ENCODE data around the gene AGAP2. TPM values are rescaled to one million over a fixed set of nuclear protein-coding genes. Genes with fewer than 3 reads are reported as not detected.

The AGAP2 gene
- total RNA-seq, 4 donors from 2014 or later = 0.55 to 1.6 (median 1.3) TPM

DNA sequence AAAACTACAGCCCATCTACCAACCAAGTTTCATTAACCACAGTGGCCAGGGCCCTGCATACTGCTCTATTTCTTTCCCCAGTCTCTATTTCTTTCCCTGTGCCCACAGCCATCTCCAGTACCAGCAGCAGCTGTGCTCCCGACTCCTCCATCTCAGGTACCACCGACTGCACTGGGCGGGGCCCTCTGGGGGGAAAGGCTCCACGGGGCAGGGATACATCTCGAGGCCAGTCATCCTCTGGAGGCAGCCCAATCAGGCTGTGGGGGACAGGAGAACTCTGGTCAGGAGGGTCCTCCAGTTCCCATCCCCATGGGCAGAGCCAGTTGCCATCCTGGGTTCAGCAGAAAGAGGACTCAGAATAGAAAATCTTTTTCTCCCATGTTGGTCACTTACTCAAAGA is 10.5 kb upstream of the AGAP2 start:
- intact Hi-C loops (cut with DNase I; ENCODE audit: low total_unique reads) = no loop called here
- WGBS, 2 donors = 91 to 93% methylated on average over 5 of the region's 5 CpGs
- peak in 1 of 2 donors; percentile 85 for DNase-seq (ENCODE audit: low spot score in 2 of 2)
- H3K4me3 ChIP-seq (ENCODE audit: low read depth, poor library complexity, severe bottlenecking) = no peak overlapping the region
- TF ChIP-seq POLR2A (IDR thresholded peaks at IDR 0.05) = no peak
- TF ChIP-seq, protein P1, sequence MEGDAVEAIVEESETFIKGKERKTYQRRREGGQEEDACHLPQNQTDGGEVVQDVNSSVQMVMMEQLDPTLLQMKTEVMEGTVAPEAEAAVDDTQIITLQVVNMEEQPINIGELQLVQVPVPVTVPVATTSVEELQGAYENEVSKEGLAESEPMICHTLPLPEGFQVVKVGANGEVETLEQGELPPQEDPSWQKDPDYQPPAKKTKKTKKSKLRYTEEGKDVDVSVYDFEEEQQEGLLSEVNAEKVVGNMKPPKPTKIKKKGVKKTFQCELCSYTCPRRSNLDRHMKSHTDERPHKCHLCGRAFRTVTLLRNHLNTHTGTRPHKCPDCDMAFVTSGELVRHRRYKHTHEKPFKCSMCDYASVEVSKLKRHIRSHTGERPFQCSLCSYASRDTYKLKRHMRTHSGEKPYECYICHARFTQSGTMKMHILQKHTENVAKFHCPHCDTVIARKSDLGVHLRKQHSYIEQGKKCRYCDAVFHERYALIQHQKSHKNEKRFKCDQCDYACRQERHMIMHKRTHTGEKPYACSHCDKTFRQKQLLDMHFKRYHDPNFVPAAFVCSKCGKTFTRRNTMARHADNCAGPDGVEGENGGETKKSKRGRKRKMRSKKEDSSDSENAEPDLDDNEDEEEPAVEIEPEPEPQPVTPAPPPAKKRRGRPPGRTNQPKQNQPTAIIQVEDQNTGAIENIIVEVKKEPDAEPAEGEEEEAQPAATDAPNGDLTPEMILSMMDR (IDR thresholded peaks at IDR 0.05) = no peak

DNA sequence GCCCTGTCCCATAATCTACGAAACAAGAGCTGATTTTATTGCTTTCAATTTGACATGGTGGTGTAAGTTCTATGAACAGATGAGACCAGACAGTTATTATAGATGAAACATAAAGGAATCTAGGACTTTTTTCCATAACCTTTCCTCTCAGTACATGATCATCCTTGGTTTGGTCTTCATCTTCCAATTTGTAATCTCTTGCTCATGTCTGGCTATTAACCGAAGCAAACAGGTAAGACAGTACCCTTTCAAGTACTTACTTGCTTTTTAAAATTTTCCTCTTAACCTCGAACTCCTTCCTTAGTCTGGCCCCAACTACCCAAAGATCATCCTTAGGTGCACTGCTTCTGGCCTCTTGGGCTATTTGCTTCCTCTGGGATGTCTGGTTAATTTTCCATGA is 7.5 kb upstream of the AGAP2 start:
- intact Hi-C loops (cut with DNase I; ENCODE audit: low total_unique reads) = no loop called here
- DNase-seq (ENCODE audit: low spot score in 2 of 2) = no peak
- no peak overlapping the region for H3K4me3 ChIP-seq (ENCODE audit: low read depth, poor library complexity, severe bottlenecking)
- 72 to 73% methylated on average over 3 of the region's 3 CpGs for WGBS, 2 donors
- TF ChIP-seq, protein P1 (IDR thresholded peaks at IDR 0.05) = no peak
- TF ChIP-seq POLR2A (IDR thresholded peaks at IDR 0.05) = no peak

DNA sequence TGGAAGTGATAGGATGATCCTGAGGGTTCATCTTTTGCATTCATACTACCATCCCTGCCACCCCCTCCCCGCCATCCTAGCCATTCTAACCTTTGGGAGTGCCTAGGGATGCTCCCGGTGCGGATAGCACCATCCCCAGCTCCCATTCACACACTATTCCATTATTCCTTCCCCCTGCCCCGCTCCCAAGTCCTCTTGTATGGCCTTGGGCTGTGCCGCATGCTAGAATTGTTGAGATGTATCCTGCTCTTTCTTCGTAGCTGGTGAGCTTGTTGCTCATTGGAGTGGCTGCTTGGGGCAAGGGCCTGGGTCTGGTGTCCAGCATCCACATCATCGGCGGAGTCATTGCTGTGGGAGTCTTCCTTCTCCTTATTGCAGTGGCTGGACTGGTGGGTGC is 6.9 kb upstream of the AGAP2 start:
- DNase-seq (ENCODE audit: low spot score in 2 of 2) = peak in 1 of 2 donors; percentile 83
- H3K4me3 ChIP-seq (ENCODE audit: low read depth, poor library complexity, severe bottlenecking) = peak overlapping the region; percentile 74
- intact Hi-C loops (cut with DNase I; ENCODE audit: low total_unique reads) = no loop called here
- 36 to 39% methylated on average over 8 of the region's 8 CpGs for WGBS, 2 donors
- no peak for TF ChIP-seq POLR2A (IDR thresholded peaks at IDR 0.05)
- TF ChIP-seq, protein P1 (IDR thresholded peaks at IDR 0.05) = no peak

DNA sequence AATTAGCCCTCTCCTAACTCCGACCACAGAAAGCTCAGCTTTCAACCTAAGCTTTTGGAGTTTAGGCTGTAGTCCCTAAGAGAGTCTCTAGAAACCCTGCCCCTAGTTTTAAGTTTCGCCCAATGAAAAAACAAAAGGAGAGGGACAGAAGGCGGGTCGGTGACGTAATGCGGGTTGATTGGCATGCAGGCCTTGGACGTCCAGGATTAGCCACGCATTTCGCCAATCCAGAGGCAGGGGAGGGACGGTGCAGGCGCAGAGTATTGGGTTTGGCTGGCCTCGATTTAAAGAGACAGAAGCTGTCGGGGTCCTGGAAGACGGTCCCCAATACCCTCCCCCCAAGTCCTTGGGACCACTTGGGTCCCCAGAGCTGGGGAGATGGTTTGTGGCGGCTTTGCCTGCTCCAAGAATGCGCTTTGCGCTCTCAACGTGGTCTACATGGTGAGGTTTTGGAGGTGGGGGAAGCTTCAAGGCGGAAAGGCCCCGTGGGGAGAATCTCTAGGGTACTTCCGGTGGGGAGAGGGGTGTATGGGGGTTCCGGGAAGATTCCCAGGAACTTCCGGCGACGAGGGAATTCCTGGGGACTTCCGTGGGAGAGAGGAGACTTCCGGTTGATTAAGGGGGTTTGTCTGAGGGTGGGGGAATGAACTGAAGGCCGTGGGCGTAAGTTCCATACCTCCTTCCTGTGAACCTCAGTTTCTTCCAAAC is 6.4 kb upstream of the AGAP2 start, which contains the start of gene TSPAN31:
TSS of gene TSPAN31 (plus strand) at position 263 of the 708 bp plus-strand sequence. CDS start at position 379, 116 bp downstream.
- intact Hi-C loops (cut with DNase I; ENCODE audit: low total_unique reads) = no loop called here
- TF ChIP-seq, protein P1 (IDR thresholded peaks at IDR 0.05) = no peak
- no peak for TF ChIP-seq POLR2A (IDR thresholded peaks at IDR 0.05)
- 0 to 1% methylated on average over 28 to 29 of the region's 29 CpGs for WGBS, 2 donors
- peak within 1 kb of the TSS; percentile 74 for H3K4me3 ChIP-seq (ENCODE audit: low read depth, poor library complexity, severe bottlenecking)
- peak; percentile 97 to 99 for DNase-seq (ENCODE audit: low spot score in 2 of 2)

DNA sequence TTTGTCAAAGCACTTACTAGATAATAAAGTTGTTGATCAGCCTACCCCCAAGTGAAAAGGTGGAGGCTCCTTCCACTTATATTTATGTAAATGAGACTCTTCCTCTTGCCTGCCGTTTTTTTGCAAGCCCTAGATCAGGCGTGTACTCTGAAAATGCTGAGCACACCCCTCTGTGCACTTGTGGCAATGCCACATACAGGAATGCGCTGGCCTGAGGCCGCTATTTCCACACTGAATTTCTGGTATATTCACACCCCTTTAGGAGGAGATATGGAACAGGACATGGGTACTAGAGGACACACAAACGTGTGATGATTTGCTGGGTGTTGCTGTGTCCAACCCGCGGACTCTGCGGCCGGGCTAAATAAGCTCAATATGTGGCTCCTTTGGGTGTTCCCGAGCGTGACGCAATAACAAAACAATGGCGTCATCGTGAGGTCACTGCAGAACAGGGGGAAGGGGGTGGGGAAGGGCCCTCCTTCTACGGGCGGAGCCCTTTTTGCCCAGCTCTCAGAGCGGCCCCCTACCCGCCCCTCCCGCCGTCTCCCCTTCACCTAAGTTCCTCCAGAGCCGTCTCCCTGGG is 5.7 kb upstream of the AGAP2 start:
- 5 to 9% methylated on average over 15 to 21 of the region's 21 CpGs for WGBS, 2 donors
- peak; percentile 72 to 94 for DNase-seq (ENCODE audit: low spot score in 2 of 2)
- intact Hi-C loops (cut with DNase I; ENCODE audit: low total_unique reads) = no loop called here
- H3K4me3 ChIP-seq (ENCODE audit: low read depth, poor library complexity, severe bottlenecking) = peak overlapping the region; percentile 28
- no peak for TF ChIP-seq POLR2A (IDR thresholded peaks at IDR 0.05)
- TF ChIP-seq, protein P1 (IDR thresholded peaks at IDR 0.05) = no peak
